ENCODE data around the gene BMP7.
"Not testable (repeated sequence)": the region's sequence is repeated elsewhere in the genome, so short reads cannot be mapped to it uniquely, and the experiment has no call there.

BMP7 gene

DNA sequence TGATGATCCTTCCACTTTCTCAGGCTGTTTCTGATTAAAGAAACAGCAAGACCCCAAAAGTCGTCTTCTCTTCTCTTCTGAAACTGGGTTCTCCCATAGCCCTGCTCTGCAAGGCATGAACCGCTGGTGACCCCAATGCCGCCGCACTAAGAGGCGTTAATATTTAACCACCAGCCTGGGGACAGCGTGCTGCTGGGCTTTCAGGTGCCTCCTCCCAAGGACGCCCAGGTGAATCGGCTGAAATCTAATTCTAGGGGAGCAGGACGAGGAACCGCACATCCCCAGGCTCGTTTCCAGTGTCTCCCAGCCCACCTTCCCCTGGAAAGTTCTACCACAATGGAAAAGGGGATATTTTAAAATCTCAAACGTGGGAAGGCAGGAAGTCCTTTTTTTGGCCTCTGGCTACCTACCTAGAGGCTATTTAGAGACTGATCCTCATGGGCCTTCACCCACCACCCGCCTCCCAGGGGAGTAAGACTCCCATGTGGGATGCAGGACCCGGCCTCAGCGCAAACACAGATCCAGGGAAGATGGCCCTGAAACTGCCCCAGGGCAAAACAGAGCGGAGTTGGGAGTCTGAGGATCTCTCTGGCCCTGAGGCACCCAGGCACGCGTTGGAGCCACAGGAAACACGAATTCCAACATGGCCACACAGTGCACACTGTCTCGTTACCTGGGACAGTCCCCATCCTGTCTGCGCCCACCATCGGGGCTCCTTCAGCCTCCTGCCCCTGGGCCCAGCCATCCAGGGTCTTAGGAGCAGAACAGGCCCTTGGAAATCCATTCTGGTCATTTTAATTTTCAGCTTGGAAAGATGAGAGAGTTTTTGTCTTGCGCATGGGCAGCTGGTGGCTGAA is 56.2 kb downstream of the BMP7 start:
- no peak for DNase-seq (ENCODE audit: low read depth)

GRCh38 chr20:57209413-57209812 is 57.0 kb downstream of the BMP7 start:
- DNase-seq (ENCODE audit: low read depth): no peak

DNA sequence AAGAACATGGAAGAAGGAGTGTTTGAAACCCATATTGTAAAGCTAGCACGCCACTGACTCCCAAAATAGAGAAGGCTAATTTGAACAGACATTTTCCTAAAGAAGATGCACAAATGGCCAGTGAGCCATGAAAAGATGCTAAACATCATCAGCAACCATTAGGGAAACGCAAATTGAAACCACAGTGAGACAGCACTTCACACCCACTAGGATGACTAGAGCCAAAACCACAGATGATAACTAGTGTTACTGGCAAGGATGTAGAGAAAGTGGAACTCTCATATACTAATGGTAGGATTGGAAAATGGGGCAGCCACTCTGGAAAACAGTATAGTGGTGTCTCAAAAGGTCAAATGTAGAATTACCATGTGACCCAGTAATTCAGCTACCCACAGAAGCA is 58.2 kb downstream of the BMP7 start:
- DNase-seq (ENCODE audit: low read depth): no peak

GRCh38 chr20:57207251-57207650 is 59.2 kb downstream of the BMP7 start:
- DNase-seq (ENCODE audit: low read depth): no peak

GRCh38 chr20:57205606-57206219 is 60.7 kb downstream of the BMP7 start:
- no peak for DNase-seq (ENCODE audit: low read depth)

GRCh38 chr20:57203986-57204385 is 62.5 kb downstream of the BMP7 start:
- no peak for DNase-seq (ENCODE audit: low read depth)

- no peak for DNase-seq (ENCODE audit: low read depth)
These were observed 63.2 kb downstream of the BMP7 start for GRCh38 chr20:57203204-57203603.

- no peak for DNase-seq (ENCODE audit: low read depth)
These were observed 64.1 kb downstream of the BMP7 start for GRCh38 chr20:57202309-57202708.

- DNase-seq (ENCODE audit: low read depth): no peak
These were observed 65.4 kb downstream of the BMP7 start for GRCh38 chr20:57200882-57201695.

- DNase-seq (ENCODE audit: low read depth): no peak
These were observed 66.6 kb downstream of the BMP7 start for GRCh38 chr20:57199656-57200405.

GRCh38 chr20:57198132-57199072 is 68.0 kb downstream of the BMP7 start:
- no peak for DNase-seq (ENCODE audit: low read depth)

DNA sequence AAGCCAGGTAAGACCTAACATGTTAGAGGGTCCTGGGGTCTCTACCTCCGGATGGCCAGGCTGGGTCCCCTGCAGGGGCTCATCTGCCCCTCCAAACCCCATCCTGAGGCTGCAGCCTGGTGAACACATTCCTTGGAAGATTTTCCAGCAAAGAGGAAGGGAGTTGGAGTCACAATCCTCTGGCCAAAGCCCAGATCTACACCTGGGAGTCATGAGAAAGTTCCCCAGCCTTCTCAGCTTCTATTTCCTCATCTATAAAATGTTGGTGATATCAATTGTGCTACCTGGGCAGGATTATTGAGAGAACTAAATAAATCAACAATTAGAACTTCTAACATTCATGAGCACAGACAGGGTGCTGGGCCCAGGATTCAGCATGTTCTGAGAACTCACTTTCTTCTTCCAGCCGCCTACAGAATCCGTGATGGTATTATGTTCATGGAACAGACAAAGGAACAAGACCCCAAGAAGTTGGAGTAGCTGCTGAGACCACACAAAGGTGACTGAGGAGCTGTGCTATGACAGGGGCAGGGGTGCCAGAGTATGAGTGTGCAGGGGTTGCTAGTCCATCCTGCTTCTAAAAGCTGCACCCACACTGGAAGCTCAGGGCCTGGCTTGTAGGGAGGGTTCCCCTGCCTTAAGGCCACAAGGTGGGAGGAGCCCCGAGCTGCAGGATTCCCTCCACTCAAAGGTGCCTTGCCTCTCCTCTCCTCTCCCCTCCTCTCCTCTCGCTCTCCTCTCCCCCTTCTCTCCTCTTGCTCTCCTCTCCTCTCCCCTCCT is 68.9 kb downstream of the BMP7 start:
- DNase-seq (ENCODE audit: low read depth): no peak

- no peak for DNase-seq (ENCODE audit: low read depth)
These were observed 70.9 kb downstream of the BMP7 start for GRCh38 chr20:57195469-57196100.

- no peak for DNase-seq (ENCODE audit: low read depth)
These were observed 71.4 kb downstream of the BMP7 start for GRCh38 chr20:57195023-57195422.

- no peak for DNase-seq (ENCODE audit: low read depth)
These were observed 72.3 kb downstream of the BMP7 start for GRCh38 chr20:57194154-57194553.

DNA sequence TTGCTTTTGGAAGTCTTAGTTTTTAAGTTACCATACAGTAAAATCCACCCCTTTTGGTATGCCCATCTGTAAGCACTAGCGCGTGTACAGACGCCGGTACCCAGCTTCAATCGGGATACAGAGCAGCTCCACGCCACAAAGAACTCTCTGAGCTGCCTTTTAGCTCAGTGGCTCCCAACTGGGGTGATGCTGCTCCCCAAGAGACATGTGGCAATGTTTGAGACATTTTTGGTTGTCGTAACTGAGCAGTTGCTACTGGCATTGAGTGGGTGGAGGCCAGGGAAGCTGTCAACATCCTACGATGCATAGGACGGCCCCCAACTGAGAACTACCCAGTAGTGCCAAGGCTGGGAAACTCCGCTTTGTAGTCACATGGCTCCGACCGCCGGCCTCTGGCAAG is 73.3 kb downstream of the BMP7 start:
- no peak for DNase-seq (ENCODE audit: low read depth)

- no peak for DNase-seq (ENCODE audit: low read depth)
These were observed 74.1 kb downstream of the BMP7 start for GRCh38 chr20:57192311-57192710.

DNA sequence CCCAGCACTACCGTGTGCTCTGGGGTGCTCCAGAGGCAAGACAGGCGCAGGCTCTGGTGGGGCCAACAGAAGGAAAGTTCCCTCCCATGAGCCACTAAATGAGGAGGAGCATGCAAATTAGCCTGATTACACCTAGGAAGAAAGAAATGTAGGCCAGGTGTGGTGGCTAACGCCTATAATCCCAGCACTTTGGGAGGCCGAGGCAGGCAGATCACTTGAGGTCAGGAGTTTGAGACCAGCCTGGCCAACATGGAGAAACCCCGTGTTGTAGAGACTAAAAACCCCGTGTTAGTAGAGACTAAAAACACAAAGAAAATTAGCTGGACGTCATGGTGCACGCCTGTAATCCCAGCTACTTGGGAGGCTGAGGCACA is 75.2 kb downstream of the BMP7 start:
- not testable (repeated sequence) for DNase-seq (ENCODE audit: low read depth)

- no peak for DNase-seq (ENCODE audit: low read depth)
These were observed 75.7 kb downstream of the BMP7 start for GRCh38 chr20:57190536-57191264.

Data from stimulated activated CD8-positive, alpha-beta memory T cell treated with anti-CD3 and anti-CD28 coated beads, Interleukin-12 subunit alpha, Interleukin-12 subunit beta, amount 100 ng/mL, for 1 hour (primary cell).